ENCODE data around the gene TMEM130.

Gene TMEM130

DNA sequence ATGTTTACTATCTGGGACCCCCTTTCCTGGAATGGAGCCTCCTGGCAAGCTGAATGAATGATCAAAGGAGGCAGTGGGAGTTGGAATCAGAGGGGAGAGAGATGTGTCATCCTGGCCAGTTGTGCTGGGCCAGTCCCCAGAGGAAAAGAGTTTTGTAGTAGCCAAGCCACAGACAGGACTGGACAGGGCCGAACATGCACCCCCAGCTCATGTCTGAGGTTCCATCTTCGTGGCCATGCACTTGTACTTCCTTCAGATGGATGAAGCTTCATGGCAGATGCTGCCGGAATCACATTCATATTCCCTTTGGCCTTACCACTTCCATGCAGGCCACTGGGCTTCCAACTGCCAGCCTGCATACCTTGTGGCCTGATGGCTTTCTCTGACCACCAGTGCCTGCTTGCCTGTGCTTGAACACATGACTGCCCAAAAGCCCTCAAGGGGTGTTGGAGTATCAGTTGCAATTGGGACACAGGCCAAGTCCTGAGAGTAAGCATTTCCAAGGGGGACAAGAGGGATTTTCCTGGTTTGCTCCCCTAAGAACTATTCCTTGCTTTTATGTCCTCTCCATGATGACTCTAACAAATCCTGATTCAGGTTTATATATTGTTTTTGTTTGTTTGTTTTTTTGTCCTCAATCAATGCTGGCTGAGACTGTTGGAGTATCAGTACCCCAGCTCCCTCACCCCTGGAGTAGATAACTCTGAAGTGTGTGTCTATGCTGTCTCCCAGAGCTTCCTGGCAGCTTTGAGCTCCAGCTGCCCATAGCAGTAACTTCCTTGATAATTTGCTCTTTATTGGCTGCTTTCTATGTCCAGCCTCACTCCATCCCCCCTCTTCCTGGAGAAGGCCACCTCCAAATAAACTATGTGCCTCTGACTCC is 63.6 kb downstream of the TMEM130 start:
- no peak for DNase-seq

DNA sequence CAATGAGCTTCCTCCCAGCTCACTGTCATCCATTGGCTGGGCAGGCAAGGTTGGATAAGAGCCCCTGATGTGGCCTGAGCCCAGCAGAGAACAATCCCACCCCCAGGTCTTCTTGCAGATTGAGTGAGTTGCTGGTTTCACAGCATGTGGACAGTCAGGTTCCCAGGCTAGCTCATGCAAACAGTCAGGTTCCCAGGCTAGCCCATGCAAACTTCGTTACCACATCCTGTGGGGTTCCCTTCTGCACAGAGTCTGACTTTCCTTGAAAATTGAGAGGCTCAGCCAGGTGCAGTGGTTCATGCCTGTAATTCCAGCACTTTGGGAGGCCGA is 67.1 kb downstream of the TMEM130 start:
- DNase-seq = no peak

DNA sequence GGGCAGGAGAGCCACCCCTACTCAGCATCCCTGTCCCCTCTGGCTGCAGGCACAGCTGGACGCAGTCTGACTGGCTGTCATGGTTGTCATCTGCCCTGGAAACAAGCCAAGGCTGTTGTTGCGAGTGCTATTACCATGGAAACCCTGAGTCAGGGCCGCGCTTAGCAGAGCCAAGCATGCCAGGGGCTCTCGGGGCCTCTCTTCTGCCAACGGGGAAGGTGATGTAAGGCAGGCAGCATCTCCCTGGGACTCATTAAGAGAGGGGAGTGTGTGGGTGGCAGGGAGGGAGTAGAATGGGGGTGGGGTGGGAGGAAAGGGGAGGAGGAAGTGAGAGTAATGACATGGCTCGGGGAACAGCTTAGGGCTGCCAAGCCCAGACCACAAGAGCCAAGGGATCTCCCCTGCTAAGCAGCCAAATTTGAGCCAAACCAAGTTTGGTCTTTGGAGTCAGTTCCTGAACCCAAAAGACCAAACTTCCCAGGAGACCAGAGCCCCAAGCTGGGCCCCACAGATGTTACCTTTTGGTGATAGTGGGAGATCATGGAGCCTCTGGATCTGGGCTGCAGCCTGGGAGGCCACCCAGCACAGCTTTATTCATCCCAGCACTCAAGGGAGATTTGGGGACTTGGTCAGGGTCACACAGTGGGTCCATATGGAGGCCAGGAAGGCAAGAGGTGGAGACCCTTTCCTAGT is 67.6 kb downstream of the TMEM130 start:
- DNase-seq = peak; percentile 22 to 81

DNA sequence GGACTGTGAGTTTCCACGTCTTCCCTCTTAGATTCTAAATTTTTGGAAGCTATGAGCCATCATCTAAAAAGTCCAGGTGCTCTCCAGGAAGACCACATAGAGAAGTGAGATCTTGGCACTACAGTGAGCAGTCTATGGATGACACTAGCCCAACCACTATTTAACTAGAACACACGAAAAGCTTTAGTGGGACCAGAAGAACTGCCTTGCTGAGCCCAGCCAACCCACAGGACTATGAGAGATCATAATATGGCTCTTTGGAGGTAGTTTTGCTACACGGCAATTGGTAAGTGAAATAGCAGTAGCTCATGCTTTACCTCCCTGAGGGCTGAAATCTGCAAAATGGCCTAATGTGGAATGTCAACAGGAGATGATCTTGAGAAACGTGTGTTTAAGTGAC is 68.8 kb downstream of the TMEM130 start:
- no peak for DNase-seq

DNA sequence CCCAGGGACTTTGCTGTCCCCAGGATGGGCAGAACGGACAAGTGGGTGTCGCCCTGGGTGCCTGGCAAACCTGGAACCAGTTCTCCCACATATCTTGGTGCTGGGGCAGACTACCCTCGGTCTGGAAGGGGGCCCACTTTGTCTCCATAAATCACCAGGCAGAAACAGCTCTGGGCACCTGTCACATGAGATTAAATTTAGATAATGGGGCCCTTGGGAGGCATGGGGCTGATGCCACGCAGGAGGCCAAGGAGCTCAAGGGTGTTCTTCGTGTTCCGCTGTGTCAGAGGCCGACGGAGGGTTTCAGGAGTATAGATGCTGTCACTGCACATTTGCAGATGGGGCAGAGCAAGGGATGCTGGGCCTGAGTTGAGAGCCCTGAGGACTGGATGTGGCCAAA is 72.7 kb downstream of the TMEM130 start:
- no peak for DNase-seq
